Hepatocyte (in vitro differentiated cells): ENCODE measurements around the gene ZNF230. TPM values are rescaled to one million over a fixed set of nuclear protein-coding genes. Genes with fewer than 3 reads are reported as not detected.
A peak's percentile ranks its signal among the peaks of the same experiment; 100 is the strongest.

Source experiments
- DNase-seq: peaks from one replicate; pipeline ENCODE4 v3.0.0-alpha.2; 2016; ENCODE audit warnings: low spot score
- H2AFZ ChIP-seq: fragments of 200-600 bp; sonication (generic); 2 replicates; pipeline ENCODE4 v1.6.0; 2016; ENCODE audit warnings: antibody characterized with exemption, mild to moderate bottlenecking
- H3K27ac ChIP-seq: fragments of 200-600 bp; sonication (generic); 2 replicates; pipeline ENCODE4 v1.5.1; 2016; ENCODE audit warnings: mild to moderate bottlenecking
- H3K27me3 ChIP-seq: fragments of 200-600 bp; sonication (generic); 2 replicates; pipeline ENCODE4 v1.6.1; 2016
- H3K36me3 ChIP-seq: fragments of 200-600 bp; sonication (generic); replicated peaks from 2 replicates; pipeline ENCODE4 v1.5.1; 2016; ENCODE audit warnings: low read depth; ENCODE audit not compliant: insufficient read depth
- H3K4me1 ChIP-seq: fragments of 200-600 bp; sonication (generic); 2 replicates; pipeline ENCODE4 v1.5.1; 2016; ENCODE audit warnings: mild to moderate bottlenecking, moderate library complexity; ENCODE audit not compliant: insufficient read depth
- H3K4me2 ChIP-seq: fragments of 200-600 bp; sonication (generic); 2 replicates; pipeline ENCODE4 v1.6.0; 2016
- H3K4me3 ChIP-seq: fragments of 200-600 bp; sonication (generic); 2 replicates; pipeline ENCODE4 v1.5.1; 2016; ENCODE audit warnings: mild to moderate bottlenecking
- H3K79me2 ChIP-seq: fragments of 200-600 bp; sonication (generic); 2 replicates; pipeline ENCODE4 v1.6.0; 2017; ENCODE audit warnings: mild to moderate bottlenecking
- H3K9me2 ChIP-seq: fragments of 200-600 bp; sonication (generic); replicated peaks from 2 replicates; pipeline ENCODE4 v1.6.0; 2017; ENCODE audit warnings: mild to moderate bottlenecking; ENCODE audit not compliant: insufficient read depth
- H3K9me3 ChIP-seq: fragments of 200-600 bp; sonication (generic); 2 replicates; pipeline ENCODE4 v1.5.1; 2016; ENCODE audit warnings: low read depth, mild to moderate bottlenecking
- H4K20me1 ChIP-seq: fragments of 200-600 bp; sonication (generic); 2 replicates; pipeline ENCODE4 v1.6.0; 2016; ENCODE audit warnings: mild to moderate bottlenecking; ENCODE audit not compliant: insufficient read depth, poor library complexity, severe bottlenecking
- CTCF ChIP-seq: fragments of 200-600 bp; sonication (generic); IDR thresholded peaks from 2 replicates; pipeline ENCODE4 v1.5.1; 2016; ENCODE audit warnings: antibody characterized with exemption, mild to moderate bottlenecking; ENCODE audit not compliant: poor library complexity
- EZH2 ChIP-seq: fragments of 200-600 bp; sonication (generic); IDR thresholded peaks from 2 replicates; pipeline ENCODE4 v1.6.1; 2016; ENCODE audit warnings: antibody characterized with exemption, mild to moderate bottlenecking, borderline replicate concordance
- EZH2phosphoT487 ChIP-seq: fragments of 200-600 bp; sonication (generic); IDR thresholded peaks from one replicate; pipeline ENCODE4 v1.6.1; 2018; ENCODE audit warnings: antibody characterized with exemption, mild to moderate bottlenecking, low read depth, moderate library complexity; ENCODE audit not compliant: unreplicated experiment, severe bottlenecking
- WGBS: methylation state at CpG from one replicate; pipeline ENCODE4 v1.1.6; 2016; ENCODE audit warnings: low lambda C conversion rate; ENCODE audit errors: missing lambda C conversion rate; 5-methylcytosine and 5-hydroxymethylcytosine counted together
- polyA plus RNA-seq: library from polyadenylated mRNA; unstranded; fragments of >200 nt; fragmentation: Nextera tagmentation; extraction: Ambion mirVana; gene quantifications from 2 replicates; pipeline ENCODE4 v1.2.1, GENCODE V29; 2016
- total RNA-seq: library from RNA; depleted of rRNA; stranded (reverse); fragments of >200 nt; gene quantifications from 2 replicates; pipeline ENCODE4 v1.2.3, GENCODE V29; 2014

ZNF230 gene
- total and polyA plus RNA-seq, 2 experiments from 2014 or later = 3.7 to 4.4 TPM

GRCh38 chr19:44032001-44032610 lies 29.3 kb downstream of the ZNF230 start:
- Histone ChIP-seq H3K36me3 (peaks cover 21% of the 10 kb centered on the region), H3K9me3 (peaks cover 30% of the 10 kb centered on the region)
- DNase-seq = no peak

GRCh38 chr19:44042147-44042546 lies 39.4 kb downstream of the ZNF230 start:
- no peak for TF ChIP-seq CTCF
- no peak for TF ChIP-seq EZH2phosphoT487
- no peak for TF ChIP-seq EZH2
- Histone ChIP-seq H3K4me3 (no peak overlapping the region), H3K4me2 (no peak overlapping the region), H3K9me2 (no peaks in the 10 kb centered on the region), H4K20me1 (no peaks in the 10 kb centered on the region), H3K27ac (no peak overlapping the region), H3K36me3 (no peaks in the 10 kb centered on the region), H3K27me3 (no peaks in the 10 kb centered on the region), H3K4me1 (no peaks in the 10 kb centered on the region), H2AFZ (no peak overlapping the region), H3K9me3 (no peaks in the 10 kb centered on the region), H3K79me2 (no peaks in the 10 kb centered on the region)
- 81% methylated on average over 2 of the region's 2 CpGs for WGBS
- DNase-seq = no peak

More at GRCh38 chr19:44032001-44032610, 29.3 kb downstream of the ZNF230 start:
- Histone ChIP-seq H3K27ac (no peak overlapping the region), H3K4me2 (no peak overlapping the region), H3K9me2 (no peaks in the 10 kb centered on the region), H2AFZ (no peak overlapping the region), H3K27me3 (no peaks in the 10 kb centered on the region), H3K4me1 (no peaks in the 10 kb centered on the region), H3K4me3 (no peak overlapping the region), H3K79me2 (no peaks in the 10 kb centered on the region), H4K20me1 (no peaks in the 10 kb centered on the region)
- no peak for TF ChIP-seq EZH2
- TF ChIP-seq EZH2phosphoT487 = no peak
- TF ChIP-seq CTCF = no peak
- WGBS = 95% methylated on average over 1 of the region's 1 CpG

- TF ChIP-seq EZH2 (no peak), EZH2phosphoT487 (no peak), CTCF (no peak)
- 80% methylated on average over 21 of the region's 21 CpGs for WGBS
- no peak for DNase-seq
Observed at GRCh38 chr19:44050740-44051649, 48.2 kb downstream of the ZNF230 start.

More at GRCh38 chr19:44050740-44051649, 48.2 kb downstream of the ZNF230 start:
- Histone ChIP-seq H3K4me1 (no peaks in the 10 kb centered on the region), H4K20me1 (no peaks in the 10 kb centered on the region), H3K36me3 (no peaks in the 10 kb centered on the region), H2AFZ (peak overlapping the region; percentile 91), H3K79me2 (peaks cover 23% of the 10 kb centered on the region), H3K4me3 (peak overlapping the region; percentile 17), H3K4me2 (peak overlapping the region; percentile 74), H3K27ac (peak overlapping the region; percentile 31), H3K9me2 (no peaks in the 10 kb centered on the region), H3K27me3 (no peaks in the 10 kb centered on the region), H3K9me3 (no peaks in the 10 kb centered on the region)
